ENCODE measurements around the gene UHRF2.
"Not testable (repeated sequence)": the region's sequence is repeated elsewhere in the genome, so short reads cannot be mapped to it uniquely, and the experiment has no call there.

Gene UHRF2

DNA sequence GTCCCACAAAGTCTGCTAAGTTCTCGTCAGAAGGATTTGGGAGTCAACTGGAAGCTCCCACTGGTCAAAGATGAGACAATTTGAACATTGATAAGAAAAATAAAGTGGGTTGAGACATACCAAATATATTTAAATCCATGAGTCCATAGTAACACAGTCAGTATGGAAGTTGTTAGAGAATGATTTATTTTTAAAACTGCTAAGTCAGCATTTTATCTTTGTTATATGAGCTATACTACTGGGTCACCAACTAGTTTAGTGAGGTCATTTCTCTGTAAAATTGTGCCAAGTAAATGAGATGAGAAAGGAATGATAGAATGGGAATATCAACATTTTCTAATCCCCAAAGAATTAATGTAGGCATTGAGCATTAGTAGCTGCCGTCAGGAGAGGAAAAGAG, 60.2 kb downstream of the UHRF2 start:
- FAIRE-seq: no peak
- DNase-seq (ENCODE audit: insufficient read length, low spot score): no peak

DNA sequence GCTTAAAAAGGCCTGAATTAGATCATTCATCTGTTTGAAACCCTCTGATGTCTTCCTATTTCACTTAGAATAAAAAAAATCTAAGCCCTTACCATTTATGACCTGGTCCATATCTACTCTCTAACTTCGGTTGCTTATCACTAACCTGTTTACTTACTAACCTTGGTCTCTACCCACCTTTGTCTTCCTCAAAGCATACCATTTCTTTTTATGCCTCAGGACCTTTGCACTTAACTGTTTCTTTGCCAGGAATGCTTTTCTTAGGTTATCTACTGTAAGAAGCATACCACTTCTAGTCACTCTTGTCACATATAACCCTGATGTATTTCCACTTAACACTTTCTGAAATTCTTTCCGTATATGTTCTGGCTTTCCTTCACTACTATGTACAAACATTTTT, 67.0 kb downstream of the UHRF2 start:
- no peak for FAIRE-seq
- DNase-seq (ENCODE audit: insufficient read length, low spot score): no peak

DNA sequence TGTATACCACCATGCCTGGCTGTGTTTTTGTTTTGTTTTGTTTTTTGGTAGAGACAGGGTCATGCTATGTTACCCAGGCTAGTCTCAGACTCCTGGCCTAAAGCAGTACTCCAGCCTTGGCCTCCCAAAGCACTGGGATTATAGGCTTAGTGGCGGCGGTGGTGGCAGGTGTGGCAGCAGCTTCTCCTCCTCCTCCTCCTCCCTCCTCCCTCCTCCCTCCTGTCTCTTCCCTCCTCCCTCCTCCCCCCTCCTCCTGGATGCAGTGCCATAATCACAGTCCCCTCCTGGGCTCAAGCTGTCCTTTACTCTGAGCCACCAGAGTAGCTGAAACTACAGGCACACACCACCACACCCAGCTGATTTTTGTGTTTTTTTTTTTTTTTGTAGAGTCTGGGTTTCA, 71.2 kb downstream of the UHRF2 start:
- no peak for DNase-seq (ENCODE audit: insufficient read length, low spot score)
- no peak for FAIRE-seq

DNA sequence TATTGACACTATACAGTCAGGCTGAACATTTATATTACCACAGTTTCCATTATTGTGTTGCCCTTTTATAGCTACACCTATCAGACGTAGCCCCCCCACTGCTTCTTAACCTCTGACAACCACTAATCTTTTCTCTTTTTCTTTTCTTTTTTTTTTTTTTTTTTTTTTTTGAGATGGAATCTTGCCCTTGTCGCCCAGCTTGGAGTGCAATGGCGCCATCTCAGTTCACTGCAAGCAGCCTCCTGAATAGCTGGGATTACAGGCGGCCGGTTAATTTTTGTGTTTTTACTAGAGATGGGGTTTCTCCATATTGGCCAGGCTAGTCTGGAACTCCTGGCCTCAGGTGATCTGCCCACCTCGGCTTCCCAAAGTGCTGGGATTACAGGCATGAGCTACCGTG, 75.4 kb downstream of the UHRF2 start:
- no peak for DNase-seq (ENCODE audit: insufficient read length, low spot score)

DNA sequence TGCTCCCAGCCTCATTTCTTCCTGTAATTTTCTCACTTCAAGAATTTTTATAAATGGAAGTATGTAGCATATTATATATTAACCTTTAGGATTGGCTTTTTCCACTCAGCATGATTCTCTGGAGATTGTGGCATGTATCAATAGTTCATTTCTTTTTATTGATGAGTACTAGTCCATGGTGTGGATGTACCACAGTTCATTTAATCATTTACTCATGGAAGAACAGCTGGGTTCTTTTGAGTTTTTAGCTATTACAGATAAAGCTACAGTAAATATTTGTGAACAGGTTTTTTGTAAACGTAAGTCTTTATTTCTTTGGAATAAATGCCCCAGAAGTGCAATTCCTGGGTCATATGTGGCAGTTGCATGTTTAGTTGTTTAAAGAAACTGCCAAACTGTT, 76.1 kb downstream of the UHRF2 start:
- FAIRE-seq (no peak), DNase-seq (ENCODE audit: insufficient read length, low spot score) (no peak)

More for the DNA sequence above, 75.4 kb downstream of the UHRF2 start:
- FAIRE-seq: no peak

DNA sequence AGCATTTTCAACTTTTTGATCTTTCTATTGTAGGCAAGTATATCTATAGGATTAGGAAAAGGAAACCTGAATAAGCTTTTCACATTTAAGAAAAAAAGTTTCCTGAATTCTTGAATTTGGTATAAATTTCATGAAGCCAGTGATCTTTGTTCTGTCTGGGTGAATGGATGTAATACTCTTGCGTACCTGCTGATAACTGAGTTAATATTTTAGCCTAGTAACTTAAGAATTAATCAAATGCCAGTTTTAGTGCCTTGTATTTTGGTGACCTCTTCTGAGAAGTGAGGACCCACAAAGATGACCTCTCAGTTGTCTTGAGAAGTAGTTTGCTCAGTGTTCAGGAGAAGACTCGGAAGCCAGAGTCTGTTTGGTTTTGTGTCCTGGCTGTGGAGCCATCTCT, 77.9 kb downstream of the UHRF2 start:
- no peak for FAIRE-seq
- no peak for DNase-seq (ENCODE audit: insufficient read length, low spot score)

DNA sequence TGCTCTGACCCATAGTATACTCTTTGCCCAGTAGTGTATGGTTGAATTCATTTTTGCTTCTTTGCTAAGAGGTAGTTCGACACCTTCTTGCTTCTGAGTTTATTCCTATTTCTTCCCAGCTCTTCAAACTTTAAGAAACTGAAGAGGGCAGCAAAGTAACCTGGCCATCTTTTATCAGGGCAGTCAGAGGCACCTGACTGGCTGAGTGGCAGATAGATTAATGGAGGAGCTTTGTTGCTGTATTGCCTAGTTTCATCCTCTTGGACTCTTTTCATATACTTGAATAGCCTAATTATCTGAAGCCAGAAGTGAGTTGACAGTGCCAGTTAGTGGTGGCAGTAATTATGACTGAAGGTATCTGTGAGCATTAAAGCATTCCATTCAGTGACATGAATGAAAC, 82.5 kb downstream of the UHRF2 start:
- DNase-seq (ENCODE audit: insufficient read length, low spot score) (no peak), FAIRE-seq (no peak)

DNA sequence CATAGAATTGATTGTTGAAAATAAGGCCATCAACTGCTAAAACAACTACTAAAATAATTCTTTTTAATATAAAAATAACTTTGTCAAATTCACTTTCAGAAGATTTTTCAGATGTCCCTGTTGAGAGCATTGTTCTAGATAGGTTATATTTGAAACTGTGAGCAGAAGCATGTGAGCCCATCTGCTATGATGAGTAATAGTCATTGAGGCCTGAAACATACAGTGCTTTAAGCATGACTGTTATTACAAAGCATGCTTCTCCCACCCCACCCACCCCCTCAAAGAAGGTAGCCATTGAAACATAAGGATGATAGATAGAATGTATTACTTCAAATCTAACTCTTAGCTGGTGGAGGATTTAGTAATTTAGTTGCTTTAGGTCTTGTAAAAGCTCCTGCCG, 86.0 kb downstream of the UHRF2 start:
- no peak for DNase-seq (ENCODE audit: insufficient read length, low spot score)
- no peak for FAIRE-seq

DNA sequence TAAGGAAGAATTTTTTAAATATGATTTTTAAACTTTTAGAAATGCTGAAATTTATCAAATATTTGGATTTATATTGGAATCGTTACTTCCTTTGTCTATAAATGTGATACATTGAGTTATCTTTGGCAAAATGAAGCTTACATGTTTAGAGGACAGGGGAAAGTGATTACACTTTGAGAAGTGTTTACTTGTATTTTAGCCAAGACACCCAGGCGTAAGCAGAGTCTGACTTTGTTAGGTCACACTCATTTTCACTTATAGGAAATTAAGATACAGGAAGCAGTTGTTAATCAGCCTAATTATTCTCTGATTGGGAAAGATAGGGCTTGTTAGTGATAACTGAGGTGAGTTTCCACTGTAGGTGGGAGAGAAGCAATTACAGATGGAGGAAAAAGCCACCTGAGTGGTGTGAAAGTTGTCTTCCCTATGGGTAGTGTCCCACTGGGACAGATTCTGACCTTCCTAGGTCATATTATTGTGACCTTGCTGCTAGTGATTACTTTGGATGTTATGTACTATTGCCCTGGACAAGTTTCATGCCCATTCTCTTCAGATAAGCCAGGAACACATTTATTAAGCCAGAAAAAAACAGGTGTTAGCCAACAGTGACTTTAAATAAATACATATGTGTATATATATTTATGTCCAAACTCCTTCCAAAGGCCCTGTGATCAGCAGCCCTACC, 88.7 kb downstream of the UHRF2 start:
- no peak for DNase-seq (ENCODE audit: insufficient read length, low spot score)
- no peak for FAIRE-seq

DNA sequence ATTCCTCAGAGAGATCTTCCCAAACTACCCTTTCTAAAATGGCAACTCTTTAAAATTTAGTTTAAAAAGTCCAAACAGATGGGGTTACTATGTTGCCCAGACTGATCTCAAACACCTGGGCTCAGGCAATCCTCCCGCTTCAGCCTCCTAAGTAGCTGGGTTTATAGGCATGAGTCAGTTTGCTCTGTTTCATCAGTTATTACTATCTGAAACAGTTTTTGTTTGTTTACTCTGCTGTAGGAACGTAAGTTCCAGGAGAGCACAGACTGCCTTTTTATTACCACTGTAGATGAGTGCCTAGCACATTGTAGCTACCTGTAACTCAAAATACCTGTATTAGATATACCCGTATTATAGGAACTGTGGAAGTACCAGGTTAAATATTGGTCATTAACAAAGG, 89.4 kb downstream of the UHRF2 start:
- FAIRE-seq (no peak), DNase-seq (ENCODE audit: insufficient read length, low spot score) (no peak)

DNA sequence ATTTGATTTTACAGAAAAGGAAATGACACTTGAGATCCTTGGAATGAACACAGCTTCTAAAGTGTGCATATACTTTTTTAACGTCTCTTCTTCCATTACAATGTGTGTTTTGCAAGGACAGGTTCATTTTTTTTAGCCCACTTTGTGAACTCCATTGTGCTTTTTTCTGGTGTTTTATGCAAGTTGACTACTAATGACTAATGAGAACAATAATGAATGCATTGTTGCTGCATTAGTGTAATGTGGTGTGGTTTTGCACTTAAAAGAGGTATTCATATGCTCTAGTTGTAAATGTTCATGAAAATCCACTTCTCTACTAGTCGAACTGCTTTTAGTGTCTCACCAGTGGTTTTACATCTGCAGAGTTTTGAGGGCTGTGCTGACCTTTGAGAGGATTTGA, 93.6 kb downstream of the UHRF2 start:
- no peak for FAIRE-seq

DNA sequence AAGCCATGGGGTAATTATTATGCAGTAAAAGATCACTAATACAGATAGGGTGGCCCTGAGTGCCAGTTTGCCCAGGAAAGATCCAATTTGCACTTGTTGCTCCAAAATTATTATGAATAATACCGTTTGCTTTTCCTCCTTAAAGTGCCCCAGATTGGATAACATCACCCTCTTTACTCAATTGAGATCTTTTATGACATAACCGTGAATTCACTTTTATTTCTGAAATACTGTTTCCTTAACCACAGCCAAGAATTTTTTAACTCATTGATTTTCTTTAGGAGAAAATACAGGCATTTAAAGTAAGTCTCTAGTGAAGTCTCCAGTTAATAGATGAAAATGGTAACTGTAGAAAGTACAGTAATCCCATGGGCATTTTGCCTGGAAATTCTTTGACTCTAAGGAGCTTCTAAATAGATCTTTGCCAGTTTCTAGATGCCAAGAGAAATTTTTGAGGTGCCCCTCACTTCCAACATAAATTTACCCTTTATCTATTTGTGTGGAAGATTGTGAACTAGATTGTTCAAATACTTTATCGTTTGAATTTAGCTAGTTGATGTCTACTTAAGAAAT, 99.2 kb downstream of the UHRF2 start:
- FAIRE-seq (no peak), DNase-seq (ENCODE audit: insufficient read length, low spot score) (no peak)

More for the DNA sequence above, 93.6 kb downstream of the UHRF2 start:
- DNase-seq (ENCODE audit: insufficient read length, low spot score): no peak

DNA sequence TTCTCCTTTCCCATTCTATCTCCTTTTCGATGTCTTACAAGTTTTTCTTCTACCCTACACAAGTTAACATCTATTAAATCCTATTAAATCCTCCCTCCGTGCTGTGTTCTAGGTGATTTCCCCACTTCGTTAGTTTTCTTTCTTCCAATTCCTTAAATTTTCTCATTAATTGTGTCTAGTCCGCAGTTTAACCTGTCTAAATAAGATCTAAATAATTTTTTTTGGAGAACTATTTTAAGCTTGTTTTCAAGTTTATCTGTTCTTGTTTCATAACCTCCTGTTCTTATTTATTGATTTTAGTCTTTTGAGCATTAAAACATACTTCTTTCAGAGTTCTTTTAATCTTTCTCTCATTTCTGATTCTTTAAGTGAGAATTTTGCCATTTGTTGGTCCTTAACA, 109.3 kb downstream of the UHRF2 start:
- DNase-seq (ENCODE audit: insufficient read length, low spot score): no peak
- FAIRE-seq: no peak

DNA sequence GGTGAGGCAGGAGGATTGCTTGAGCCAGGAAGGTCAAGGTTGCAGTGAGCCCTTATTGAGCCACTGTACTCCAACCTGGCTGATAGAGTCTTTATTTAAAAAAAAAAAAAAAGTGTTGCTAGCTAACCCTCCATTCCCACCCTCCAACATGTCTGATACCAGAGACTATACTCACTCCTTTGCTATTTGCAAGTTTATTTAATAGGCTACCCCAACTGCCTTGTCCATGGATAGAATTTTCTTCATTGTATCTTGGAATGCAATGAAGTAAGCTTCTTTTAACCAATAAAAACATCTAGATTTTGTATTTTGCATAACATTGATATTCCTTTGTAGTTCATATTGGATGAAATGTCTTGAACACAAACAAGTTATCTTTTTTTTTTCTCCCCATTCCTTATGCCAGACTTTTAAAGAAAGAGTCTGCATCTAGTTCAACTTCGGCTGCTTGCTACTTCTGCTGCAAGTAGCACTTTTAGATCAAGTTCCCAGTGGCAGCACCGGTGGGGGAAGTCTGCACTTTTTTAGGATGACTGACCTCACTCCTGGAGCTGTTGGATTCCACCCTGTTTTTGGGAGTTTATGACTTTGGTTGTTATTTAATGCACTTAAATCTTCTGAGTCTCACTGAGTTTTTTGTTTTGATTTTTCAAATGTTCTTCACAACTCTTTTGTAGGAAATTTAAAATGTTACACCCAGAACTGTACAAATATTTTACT, 112.5 kb downstream of the UHRF2 start:
- DNase-seq (ENCODE audit: insufficient read length, low spot score): no peak
- FAIRE-seq: no peak

DNA sequence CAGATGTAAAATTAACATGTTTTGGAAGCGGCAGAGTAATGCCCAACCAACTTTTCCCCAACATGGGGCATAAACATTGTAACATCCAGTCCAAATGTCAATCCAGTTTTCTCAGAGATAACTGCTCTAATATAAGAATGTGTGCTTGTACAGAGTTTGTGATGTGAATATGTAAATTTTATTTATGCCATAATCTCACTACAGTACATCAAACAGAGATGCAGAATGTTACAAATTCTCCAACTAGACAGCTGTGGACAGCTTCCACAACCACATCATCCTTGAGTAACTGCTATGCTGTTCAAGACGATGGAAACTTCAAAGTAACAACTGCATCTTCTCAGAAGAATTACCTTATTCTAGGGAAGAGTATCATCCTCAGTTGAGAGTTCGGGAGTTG, 122.6 kb downstream of the UHRF2 start:
- DNase-seq (ENCODE audit: insufficient read length, low spot score) (no peak), FAIRE-seq (no peak)

DNA sequence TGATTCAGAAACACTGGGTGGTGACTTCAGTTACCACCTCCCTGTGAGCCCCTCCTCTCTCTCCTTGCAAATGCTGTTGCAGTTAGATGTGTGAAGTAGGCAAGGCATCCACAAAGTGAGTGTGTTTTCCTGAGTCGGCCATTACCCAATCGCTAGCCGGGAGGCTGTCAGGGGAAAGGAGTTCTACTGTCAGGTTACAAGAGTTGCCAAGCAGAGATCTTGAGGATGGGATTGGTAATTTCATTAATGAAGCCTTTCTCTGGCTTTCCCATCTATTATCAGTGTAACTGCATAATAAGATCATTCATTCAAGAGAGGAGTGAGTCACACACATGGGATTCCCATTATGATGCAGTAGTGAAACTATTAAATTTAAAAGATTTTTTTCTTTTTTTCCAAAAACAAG, 125.7 kb downstream of the UHRF2 start:
- FAIRE-seq (no peak), DNase-seq (ENCODE audit: insufficient read length, low spot score) (no peak)

DNA sequence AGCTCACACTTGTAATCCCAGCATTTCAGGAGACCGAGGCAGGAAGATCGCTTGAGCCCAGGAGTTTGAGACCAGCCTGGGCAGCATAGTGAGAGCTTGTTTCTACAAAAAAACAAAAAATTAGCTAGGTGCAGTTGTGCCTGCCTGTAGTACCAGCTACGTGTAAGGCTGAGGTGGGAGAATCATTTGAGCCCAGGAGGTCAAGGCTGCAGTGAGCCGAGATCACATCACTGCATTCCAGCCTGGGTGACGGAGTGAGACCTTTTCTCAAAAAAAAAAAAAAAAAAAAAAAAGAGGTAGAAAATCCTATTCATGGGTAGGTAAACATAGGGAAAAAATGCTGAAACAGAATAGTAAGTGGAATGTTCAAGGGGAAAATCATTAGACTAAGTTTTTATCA, 129.6 kb downstream of the UHRF2 start:
- not testable (repeated sequence) for DNase-seq (ENCODE audit: insufficient read length, low spot score); FAIRE-seq

DNA sequence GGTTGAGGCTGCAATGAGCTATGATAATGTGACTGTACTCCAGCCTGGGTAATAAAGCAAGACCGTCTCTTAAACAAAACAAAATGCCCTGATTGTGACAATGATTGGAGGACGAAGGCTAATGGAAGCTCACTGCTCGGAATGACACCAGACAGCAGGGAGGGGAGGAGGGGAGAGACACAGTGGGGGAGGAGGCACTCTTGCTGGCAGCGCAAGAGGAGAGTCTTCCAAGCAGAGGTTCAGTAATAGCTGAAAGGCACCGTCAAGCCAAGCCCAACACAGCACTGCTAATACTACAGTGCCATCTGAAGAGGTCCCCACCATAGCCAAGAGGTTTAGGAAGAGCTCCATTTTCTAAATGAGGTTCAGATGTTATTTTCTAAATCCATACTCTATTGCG, 130.2 kb downstream of the UHRF2 start:
- DNase-seq (ENCODE audit: insufficient read length, low spot score) (no peak), FAIRE-seq (no peak)

DNA sequence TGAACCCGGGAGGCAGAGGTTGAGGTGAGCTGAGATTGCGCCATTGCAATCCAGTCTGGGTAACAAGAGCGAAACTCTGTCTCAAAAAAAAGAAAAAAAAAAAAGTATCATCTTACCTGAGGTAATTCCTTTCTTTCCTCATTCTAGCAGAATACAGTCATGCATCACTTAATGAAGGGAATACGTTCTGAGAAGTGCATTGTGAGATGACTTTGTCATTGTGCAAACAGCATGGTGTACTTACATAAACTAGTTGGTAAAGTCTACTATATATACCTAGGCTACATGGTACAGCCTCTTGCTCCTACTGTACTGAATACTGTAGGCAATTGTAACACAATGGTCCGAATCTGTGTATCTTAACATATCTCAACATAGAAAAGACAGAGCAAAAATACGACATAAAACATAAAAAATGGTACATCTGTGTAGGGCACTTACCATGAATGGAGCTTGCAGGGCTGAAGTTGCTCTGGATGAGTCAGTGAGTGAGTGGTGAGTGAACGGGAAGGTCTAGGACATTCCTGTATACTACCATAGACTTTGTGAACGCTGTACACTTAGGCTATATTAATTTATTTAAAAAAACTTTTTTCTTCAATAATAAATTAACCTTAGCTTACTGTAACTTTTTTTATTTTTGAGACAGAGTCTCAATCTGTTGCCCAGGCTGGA, 132.2 kb downstream of the UHRF2 start:
- no peak for DNase-seq (ENCODE audit: insufficient read length, low spot score)
- FAIRE-seq: no peak

DNA sequence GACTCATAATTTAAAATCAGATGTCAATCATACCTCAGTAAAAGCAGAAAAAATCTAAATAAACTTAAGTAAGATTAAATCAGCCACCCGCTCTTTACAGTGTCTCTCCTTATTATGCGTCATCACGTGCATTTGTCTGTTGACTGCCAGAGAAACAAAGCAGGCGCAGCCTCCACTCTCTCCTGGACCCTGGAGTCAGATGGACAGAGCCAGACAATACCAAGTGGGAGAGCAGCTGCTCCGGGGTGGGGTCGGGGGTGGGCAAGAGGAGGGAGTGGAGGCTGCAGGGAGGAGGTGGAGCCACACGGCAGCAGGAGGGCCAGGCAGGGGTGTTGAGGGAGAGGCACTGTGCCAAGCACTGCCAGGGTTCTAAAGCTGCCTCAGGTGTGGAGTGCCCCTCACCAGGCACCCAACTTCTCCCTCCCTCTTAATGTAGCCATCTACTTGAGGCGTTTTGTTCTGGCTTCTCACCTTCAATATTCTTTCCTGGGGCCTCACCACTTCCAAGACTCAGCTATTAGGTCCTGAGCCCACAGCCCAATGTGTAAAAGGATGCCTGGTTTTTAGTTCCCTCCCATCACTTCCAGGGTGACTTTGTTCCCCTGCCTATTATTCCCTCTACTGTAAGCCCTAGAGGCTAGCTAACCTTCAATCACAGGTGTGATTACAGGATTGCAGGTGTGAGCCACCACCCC, 136.3 kb downstream of the UHRF2 start:
- no peak for DNase-seq (ENCODE audit: insufficient read length, low spot score)
- FAIRE-seq: no peak

DNA sequence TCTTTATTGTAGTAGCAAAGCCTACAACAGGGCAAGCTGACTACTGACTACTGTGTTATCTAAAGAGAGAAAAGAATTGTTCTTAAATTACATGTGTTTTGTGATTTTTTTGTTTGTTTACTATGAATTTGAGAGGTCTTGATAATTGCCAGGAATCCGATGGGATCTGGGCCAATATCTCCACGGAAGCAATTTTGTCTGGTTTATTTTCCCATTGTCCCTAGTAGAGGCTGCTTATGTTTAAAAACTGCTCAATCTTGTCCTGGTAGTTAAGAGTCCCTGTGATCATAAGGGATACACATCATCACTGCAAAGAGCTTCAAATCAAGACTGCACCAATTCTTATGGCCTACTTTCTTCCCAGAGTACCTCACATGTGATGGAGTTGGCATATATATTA, 138.1 kb downstream of the UHRF2 start:
- DNase-seq (ENCODE audit: insufficient read length, low spot score) (no peak), FAIRE-seq (no peak)

Data from HTR-8/SVneo (cell line).